Osteocyte (in vitro differentiated cells): ENCODE results near the gene HINFP. TPM values are rescaled to one million over a fixed set of nuclear protein-coding genes. Genes with fewer than 3 reads are reported as not detected.
"Not testable (repeated sequence)": the region's sequence is repeated elsewhere in the genome, so short reads cannot be mapped to it uniquely, and the experiment has no call there.

ENCODE experiments used
- DNase-seq: peaks from one replicate; pipeline ENCODE4 v3.0.0; 2021; ENCODE audit warnings: mixed read lengths; ENCODE audit not compliant: unreplicated experiment; ENCODE audit errors: extremely low spot score
- H3K27ac Mint-ChIP-seq: one replicate; pipeline ENCODE4 v1.8.0; 2021; ENCODE audit warnings: mild to moderate bottlenecking, mixed read lengths; ENCODE audit not compliant: unreplicated experiment
- H3K27me3 Mint-ChIP-seq: one replicate; pipeline ENCODE4 v1.8.0; 2021; ENCODE audit warnings: mixed read lengths; ENCODE audit not compliant: unreplicated experiment
- H3K36me3 Mint-ChIP-seq: one replicate; pipeline ENCODE4 v1.8.0; 2021; ENCODE audit warnings: mixed read lengths; ENCODE audit not compliant: unreplicated experiment
- H3K4me1 Mint-ChIP-seq: one replicate; pipeline ENCODE4 v1.8.0; 2021; ENCODE audit warnings: mixed read lengths; ENCODE audit not compliant: unreplicated experiment
- H3K4me3 Mint-ChIP-seq: one replicate; pipeline ENCODE4 v1.8.0; 2021; ENCODE audit warnings: mild to moderate bottlenecking, moderate library complexity, mixed read lengths; ENCODE audit not compliant: unreplicated experiment
- H3K9me3 Mint-ChIP-seq: one replicate; pipeline ENCODE4 v1.8.0; 2021; ENCODE audit warnings: mixed read lengths; ENCODE audit not compliant: unreplicated experiment
- total RNA-seq: library from RNA; stranded (reverse); gene quantifications from 2 replicates; pipeline ENCODE4 v1.2.1, GENCODE V29; 2021
- TF ChIP-seq, protein P1 (sequence below): fragments of 200-600 bp; sonication (generic); IDR thresholded peaks from 2 replicates; pipeline ENCODE4 v1.5.0; 2021; ENCODE audit warnings: antibody characterized with exemption, mild to moderate bottlenecking, moderate library complexity

HINFP gene
- total RNA-seq, 1 donor from 2014 or later: 26.1 TPM

DNA sequence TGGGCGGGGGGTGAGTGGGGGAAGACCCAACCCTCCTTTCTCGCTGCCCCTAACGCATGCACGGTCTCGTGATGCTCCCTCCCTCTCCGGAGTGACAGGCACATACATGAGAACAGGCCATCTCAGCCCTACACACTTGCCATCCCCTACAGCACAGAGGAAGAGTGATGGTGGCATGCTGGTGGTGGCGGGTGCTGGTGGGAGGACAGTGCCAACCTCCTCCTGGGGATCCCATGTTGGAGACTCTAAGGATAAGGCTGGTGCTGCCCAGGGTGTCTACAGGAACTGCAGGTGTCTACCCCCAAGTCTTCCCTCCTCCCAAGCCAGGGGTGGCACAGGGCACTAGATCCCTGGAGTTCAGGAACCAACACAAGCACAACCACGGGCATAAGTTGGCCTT lies 40.5 kb downstream of the HINFP start:
- no peak for DNase-seq
- Mint-ChIP-seq H3K4me1 (no peaks in the 10 kb centered on the region), H3K4me3 (no peak overlapping the region), H3K27me3 (no peaks in the 10 kb centered on the region), H3K9me3 (no peaks in the 10 kb centered on the region), H3K27ac (no peak overlapping the region), H3K36me3 (no peaks in the 10 kb centered on the region)
- TF ChIP-seq, protein P1, sequence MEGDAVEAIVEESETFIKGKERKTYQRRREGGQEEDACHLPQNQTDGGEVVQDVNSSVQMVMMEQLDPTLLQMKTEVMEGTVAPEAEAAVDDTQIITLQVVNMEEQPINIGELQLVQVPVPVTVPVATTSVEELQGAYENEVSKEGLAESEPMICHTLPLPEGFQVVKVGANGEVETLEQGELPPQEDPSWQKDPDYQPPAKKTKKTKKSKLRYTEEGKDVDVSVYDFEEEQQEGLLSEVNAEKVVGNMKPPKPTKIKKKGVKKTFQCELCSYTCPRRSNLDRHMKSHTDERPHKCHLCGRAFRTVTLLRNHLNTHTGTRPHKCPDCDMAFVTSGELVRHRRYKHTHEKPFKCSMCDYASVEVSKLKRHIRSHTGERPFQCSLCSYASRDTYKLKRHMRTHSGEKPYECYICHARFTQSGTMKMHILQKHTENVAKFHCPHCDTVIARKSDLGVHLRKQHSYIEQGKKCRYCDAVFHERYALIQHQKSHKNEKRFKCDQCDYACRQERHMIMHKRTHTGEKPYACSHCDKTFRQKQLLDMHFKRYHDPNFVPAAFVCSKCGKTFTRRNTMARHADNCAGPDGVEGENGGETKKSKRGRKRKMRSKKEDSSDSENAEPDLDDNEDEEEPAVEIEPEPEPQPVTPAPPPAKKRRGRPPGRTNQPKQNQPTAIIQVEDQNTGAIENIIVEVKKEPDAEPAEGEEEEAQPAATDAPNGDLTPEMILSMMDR: no peak

DNA sequence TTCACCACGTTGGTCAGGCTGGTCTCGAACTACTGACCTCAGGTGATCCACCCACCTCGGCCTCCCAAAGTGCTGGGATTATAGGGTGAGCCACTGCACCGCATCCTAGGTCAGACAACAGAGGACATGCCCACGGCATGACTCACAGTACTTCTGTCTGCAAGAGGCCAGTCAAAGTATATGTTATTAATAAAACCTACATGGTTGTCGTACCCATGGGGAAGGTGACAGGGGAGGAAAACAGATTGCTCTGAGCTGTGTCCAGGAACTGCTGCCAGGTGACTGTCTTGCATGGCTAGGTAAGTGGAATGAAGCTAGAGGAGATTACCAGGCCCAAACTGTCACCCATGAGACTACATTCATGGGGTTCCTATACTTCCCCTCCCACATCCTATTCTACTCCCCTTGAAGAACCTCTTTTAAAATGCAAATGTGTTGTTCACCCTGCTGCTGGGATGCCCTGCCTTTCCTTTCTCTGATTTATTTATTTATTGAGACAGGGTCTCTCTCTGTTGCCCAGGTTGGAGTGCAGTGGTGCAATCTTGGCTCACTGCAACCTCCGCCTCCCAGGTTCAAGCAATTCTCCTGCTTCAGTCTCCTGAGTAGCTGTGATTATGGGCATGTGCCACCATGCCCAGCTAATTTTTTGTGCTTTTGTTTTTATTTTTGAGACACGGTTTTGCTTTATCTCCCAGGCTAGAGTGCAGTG lies 45.1 kb downstream of the HINFP start:
- H3K27me3 Mint-ChIP-seq: no peaks in the 10 kb centered on the region
- TF ChIP-seq, protein P1: no peak
- peaks cover 6% of the 10 kb centered on the region for H3K4me1 Mint-ChIP-seq
- H3K9me3 Mint-ChIP-seq: no peaks in the 10 kb centered on the region
- no peak for DNase-seq
- H3K4me3 Mint-ChIP-seq: no peak overlapping the region
- no peaks in the 10 kb centered on the region for H3K36me3 Mint-ChIP-seq
- H3K27ac Mint-ChIP-seq: no peak overlapping the region

DNA sequence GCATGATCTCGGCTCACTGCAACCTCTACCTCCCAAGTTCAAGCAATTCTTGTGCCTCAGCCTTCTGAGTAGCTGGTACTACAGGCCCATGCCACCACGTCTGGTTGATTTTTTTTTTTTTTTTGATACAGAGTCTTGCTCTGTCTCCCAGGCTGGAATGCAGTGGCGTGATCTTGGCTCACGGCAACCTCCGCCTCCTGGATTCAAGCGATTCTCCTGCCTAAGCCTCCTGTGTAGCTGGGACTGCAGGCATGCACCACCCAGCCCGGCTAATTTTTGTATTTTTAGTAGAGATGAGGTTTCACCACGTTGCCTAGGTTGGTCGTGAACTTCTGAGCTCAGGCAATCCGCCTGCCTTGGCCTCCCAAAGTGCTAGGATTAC lies 45.7 kb downstream of the HINFP start:
- not testable (repeated sequence) for H3K36me3 Mint-ChIP-seq, DNase-seq, H3K4me3 Mint-ChIP-seq, H3K27me3 Mint-ChIP-seq, H3K4me1 Mint-ChIP-seq, H3K9me3 Mint-ChIP-seq, H3K27ac Mint-ChIP-seq

DNA sequence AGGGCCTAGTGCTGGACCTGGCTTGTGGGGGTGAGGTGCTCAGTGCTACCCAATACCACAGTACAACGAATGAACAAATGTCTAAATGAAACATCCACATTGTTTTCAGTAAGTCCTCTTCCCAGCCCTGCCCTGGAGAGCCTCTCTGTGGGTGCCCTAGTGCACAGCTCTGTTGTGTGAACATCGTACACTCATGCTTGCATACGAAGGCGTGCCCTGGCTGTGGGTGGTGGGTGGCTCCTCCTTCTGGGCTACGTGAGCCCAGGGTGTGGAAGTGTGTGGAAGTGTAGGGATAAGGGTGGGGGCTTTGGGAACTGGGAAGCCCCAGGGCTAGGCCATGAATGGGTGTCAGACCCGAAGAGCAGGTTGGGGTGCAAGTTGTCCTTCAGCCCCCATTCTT lies 46.6 kb downstream of the HINFP start:
- Mint-ChIP-seq H3K9me3 (no peaks in the 10 kb centered on the region), H3K36me3 (no peaks in the 10 kb centered on the region), H3K4me3 (peak overlapping the region; percentile 65), H3K4me1 (peaks cover 6% of the 10 kb centered on the region), H3K27ac (no peak overlapping the region), H3K27me3 (no peaks in the 10 kb centered on the region)
- TF ChIP-seq, protein P1: no peak
- DNase-seq: no peak

DNA sequence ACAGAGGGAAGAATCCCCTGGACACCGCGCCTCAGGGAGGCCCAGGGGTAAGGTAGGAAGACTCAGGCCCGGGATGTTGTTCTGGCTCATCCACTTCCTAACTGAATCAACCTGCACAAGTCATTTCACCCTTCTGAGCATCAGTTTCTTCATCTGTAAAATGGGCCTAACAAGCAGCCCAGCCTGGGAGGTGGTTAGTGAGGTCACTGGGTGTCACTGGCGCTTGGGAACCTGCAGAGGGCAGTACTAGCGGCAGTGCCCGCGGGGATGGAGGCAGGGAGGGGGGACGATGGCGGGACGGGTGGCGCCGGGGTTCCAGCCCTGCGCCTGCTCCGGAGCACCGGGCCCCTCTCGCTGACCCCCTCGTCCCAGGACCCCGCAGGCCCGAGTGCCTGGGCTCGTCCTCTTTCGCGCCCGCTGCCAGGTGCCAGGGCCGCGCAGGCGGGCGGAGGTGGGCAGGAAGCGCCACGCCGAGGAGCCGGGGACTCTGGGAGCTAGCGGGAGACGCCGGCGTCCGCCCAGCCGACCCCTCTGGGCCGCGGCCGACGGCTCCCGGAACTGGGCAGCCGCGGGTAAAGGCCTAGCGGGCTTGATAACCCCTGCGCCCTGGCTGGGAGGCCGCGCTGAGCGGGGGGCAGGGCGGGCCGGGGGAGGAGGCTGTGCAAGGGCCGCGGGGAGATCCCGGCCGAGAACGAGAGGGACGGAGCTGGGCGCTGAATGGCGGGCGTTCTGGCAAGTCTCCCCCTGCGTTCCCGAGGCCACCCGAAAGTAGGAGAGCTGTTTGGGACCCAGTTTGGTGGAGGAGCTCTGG lies 47.3 kb downstream of the HINFP start, which contains the start of gene NLRX1:
Gene NLRX1 (plus strand): TSS at position 255 of the 811 bp plus-strand sequence. CDS start 2,679 bp downstream, outside the sequence.
- peak; percentile 93 for DNase-seq
- Mint-ChIP-seq H3K27ac (peak within 1 kb of the TSS; percentile 76), H3K27me3 (no peaks in the 10 kb centered on the region), H3K4me3 (peak within 1 kb of the TSS; percentile 72), H3K9me3 (no peaks in the 10 kb centered on the region), H3K4me1 (peaks cover 6% of the 10 kb centered on the region), H3K36me3 (no peaks in the 10 kb centered on the region)
- TF ChIP-seq, protein P1: peak; percentile 73
